NOMO-1 (cell line): ENCODE data around the gene WDR70.
A peak's percentile ranks its signal among the peaks of the same experiment; 100 is the strongest.
"Not testable (repeated sequence)": the region's sequence is repeated elsewhere in the genome, so short reads cannot be mapped to it uniquely, and the experiment has no call there.

Experiments
- DNase-seq, 2 experiments: peaks; one replicate each; lab custom pipeline; 2025; ENCODE audit not compliant: unreplicated experiment in 2 of 2; lab: John Stamatoyannopoulos, UW

Gene WDR70

GRCh38 chr5:37451991-37452390 is 72.9 kb downstream of the WDR70 start:
- DNase-seq: not testable (repeated sequence)

- DNase-seq: not testable (repeated sequence)
These were observed 74.1 kb downstream of the WDR70 start for GRCh38 chr5:37453252-37453651.

DNA sequence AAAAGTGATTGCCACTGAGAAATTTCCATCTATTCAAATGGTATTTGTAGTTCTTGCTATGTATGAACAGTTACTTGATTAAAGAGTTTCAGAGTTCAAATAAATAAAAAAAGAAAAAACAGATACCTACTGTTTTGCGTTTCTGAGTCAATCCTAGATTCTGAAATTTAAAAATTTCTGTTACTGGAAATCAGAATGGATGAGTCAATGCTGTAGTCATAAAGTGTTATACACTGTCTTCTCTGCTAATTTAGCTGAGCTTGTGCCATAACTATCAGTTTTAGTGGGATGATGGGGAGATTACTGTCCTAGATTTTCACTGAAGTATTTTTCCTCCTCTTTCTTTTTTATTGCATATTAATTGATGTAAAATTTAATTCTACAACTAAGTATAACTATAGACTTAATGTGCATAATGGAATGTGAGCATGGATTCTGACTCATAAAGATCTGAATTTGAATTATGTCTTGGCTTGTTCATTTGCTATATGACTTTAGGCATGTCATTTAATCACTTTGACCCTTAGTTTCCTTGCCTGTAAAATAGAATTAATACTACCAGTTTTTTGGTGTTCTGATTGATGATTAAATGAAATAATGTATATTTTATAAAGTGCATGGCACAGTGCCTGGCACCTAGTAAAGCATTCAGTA is 75.4 kb downstream of the WDR70 start:
- not testable (repeated sequence) for DNase-seq

DNA sequence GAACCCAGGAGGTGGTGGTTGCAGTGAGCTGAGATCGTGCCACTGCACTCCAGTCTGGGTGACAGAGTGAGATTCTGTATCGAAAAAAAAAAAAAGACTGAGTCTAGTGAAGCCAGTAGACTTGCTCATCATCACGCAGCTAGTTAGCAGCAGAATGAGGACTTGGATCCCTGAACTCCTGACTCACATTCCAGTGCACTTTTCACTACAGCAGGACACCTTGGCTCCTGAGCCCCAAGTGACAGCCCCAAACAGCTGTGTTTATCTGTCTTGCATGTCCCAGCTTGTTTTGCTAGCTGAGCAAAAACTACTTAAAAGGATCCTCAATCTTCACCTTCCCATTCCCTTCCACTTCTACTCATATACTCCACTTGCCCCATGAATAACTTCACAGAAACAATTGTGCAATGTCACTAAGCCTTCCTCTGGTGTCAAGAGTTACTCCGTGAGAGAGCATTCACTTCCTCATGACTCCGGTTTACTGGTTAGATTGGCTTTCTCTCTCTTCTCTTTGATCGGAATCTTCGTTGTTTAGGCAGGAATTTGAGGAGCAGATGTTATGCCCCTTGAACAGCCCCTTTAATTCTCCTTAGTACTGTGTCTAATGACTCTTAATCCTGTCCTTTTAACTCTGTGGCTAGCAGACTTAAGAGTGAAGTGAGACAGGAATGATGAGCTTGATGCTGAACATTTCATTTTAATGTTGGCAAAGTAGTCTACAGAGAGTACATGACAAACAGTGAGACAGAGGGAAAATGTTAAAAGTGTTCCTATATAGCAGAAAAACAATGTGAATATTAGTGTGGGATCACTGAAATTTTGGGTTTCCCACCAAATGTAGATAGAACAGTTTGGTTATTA is 84.3 kb downstream of the WDR70 start:
- peak; percentile 87 to 97 for DNase-seq

DNA sequence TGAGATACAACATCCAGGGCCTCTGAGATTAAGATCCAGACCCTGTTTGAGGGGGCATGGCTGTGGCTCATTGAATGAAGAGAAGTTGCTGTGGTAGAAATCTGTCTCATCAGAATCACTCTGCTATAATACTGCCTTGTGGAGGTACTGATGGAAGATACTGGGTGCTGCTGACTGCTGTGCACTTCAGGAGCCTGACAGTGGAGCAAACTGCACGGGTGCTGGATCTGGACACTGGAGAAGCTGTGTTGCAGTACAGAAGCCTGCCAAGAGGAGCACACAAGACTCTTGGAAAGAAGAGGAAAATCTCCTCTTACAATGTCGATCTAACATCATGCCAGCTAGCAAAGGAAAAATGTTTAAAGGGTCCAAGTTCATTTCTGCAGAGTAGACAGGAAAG is 85.5 kb downstream of the WDR70 start:
- not testable (repeated sequence) for DNase-seq

DNA sequence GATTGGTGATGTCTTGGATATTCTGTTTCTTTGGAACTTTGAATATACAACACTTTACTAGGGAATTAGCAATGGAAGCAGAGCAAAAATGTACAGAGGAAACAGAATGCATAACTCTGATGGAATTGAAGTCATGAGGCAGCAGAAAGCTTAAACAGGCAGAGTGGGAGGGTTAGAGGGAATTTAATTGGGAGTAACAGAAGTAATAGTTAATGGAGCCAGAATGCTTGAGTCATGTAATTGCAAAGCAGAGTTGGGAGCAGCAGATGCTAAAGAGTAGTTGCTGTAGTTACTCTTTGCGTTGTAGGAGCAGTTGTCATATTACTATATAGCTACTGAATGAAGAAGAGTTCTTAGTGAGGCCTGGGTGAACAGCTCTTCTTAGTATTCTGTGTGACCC is 90.3 kb downstream of the WDR70 start:
- DNase-seq: not testable (repeated sequence)

- DNase-seq: no peak
These were observed 92.6 kb downstream of the WDR70 start for GRCh38 chr5:37471666-37472197.

DNA sequence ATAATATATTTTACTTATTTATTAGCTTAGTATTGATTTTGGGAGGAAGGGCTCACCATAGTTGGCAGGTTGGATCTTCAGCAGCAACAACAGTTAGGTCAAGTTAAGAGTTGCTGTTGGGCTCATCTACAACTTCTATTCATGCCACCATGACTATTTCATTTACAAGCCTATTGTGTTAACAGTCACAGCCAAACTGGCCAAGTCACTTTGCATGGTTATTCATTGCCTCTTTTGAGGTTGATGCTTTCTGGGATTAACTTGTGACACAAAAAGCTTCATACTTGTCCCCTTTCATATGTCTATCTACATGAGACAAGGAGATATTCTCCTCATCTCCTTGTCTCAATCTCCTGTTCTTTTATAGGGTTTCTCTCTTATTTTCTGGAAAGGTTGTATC is 98.3 kb downstream of the WDR70 start:
- no peak for DNase-seq

- no peak for DNase-seq
These were observed 99.2 kb downstream of the WDR70 start for GRCh38 chr5:37478121-37478894.

- not testable (repeated sequence) for DNase-seq
These were observed 102.3 kb downstream of the WDR70 start for GRCh38 chr5:37481395-37481794.

- no peak for DNase-seq
These were observed 111.1 kb downstream of the WDR70 start for GRCh38 chr5:37490120-37490810.

GRCh38 chr5:37490931-37491330 is 111.8 kb downstream of the WDR70 start:
- no peak for DNase-seq

- DNase-seq: no peak
These were observed 113.8 kb downstream of the WDR70 start for GRCh38 chr5:37492778-37493555.

- no peak for DNase-seq
These were observed 115.6 kb downstream of the WDR70 start for GRCh38 chr5:37494756-37495155.

DNA sequence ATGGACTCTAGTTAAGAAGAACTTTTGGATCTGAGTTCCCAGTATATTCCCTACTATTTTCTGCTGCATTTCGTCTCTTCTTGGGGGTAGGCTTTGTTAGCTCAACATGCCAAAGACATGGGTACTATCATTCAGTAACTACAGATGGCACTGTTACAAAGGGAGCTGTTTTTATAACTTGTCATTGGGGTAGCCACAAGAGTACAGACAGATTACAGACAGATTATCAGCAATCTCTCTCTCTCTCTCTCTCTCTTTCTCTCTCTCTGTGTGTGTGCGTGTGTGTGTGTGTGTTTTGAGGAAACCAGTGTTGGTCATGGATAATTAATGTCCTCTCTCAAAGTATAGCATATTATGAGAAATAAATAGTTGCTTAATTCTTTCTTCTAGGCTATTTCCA is 116.1 kb downstream of the WDR70 start:
- DNase-seq: no peak

GRCh38 chr5:37495668-37496347 is 116.7 kb downstream of the WDR70 start:
- no peak for DNase-seq

- no peak for DNase-seq
These were observed 117.9 kb downstream of the WDR70 start for GRCh38 chr5:37496902-37497445.

- no peak for DNase-seq
These were observed 122.0 kb downstream of the WDR70 start for GRCh38 chr5:37501152-37501551.

- DNase-seq: no peak
These were observed 127.1 kb downstream of the WDR70 start for GRCh38 chr5:37506241-37506640.
